ENCODE measurements around the gene EPB41L1. TPM values are rescaled to one million over a fixed set of nuclear protein-coding genes. Genes with fewer than 3 reads are reported as not detected.
A peak's percentile ranks its signal among the peaks of the same experiment; 100 is the strongest.

The EPB41L1 gene
- polyA plus RNA-seq, 4 donors, result 10.5 to 26.5 (median 12.6) TPM

GRCh38 chr20:36119537-36119936, 35.0 kb upstream of the EPB41L1 start:
- no peaks in the 10 kb centered on the region for H3K27me3 ChIP-seq (ENCODE audit: control insufficient read depth in 3 of 3, insufficient read depth in 3 of 3, low read length in 3 of 3)
- no peak for DNase-seq
- FAIRE-seq, result no peak
- H3K9me3 ChIP-seq (ENCODE audit: control insufficient read depth in 2 of 2, insufficient read depth in 1 of 2, low read depth in 1 of 2, low read length in 1 of 2), result no peaks in the 10 kb centered on the region
- no peak overlapping the region for H3K27ac ChIP-seq (ENCODE audit: low read depth in 1 of 3, low read length in 2 of 3)
- 79 to 97% (median 81%) methylated on average over 6 of the region's 6 CpGs for WGBS, 3 donors
- peaks cover 0 to 16% (median 0%) of the 10 kb centered on the region in 3 donors for H3K4me1 ChIP-seq (ENCODE audit: control insufficient read depth in 3 of 3, insufficient read depth in 2 of 3, low read depth in 1 of 3, low read length in 2 of 3)
- H3K4me3 ChIP-seq (ENCODE audit: low read depth in 1 of 3, low read length in 3 of 3), result no peak overlapping the region
- H3K36me3 ChIP-seq (ENCODE audit: control insufficient read depth in 3 of 3, insufficient read depth in 2 of 3, low read depth in 1 of 3, low read length in 3 of 3), result peaks cover 0 to 12% (median 0%) of the 10 kb centered on the region in 3 donors

GRCh38 chr20:36120241-36120640, 34.3 kb upstream of the EPB41L1 start:
- Histone ChIP-seq H3K4me1 (ENCODE audit: control insufficient read depth in 3 of 3, insufficient read depth in 2 of 3, low read depth in 1 of 3, low read length in 2 of 3) (peaks cover 0 to 16% (median 0%) of the 10 kb centered on the region in 3 donors), H3K4me3 (ENCODE audit: low read depth in 1 of 3, low read length in 3 of 3) (no peak overlapping the region), H3K9me3 (ENCODE audit: control insufficient read depth in 2 of 2, insufficient read depth in 1 of 2, low read depth in 1 of 2, low read length in 1 of 2) (no peaks in the 10 kb centered on the region), H3K27ac (ENCODE audit: low read depth in 1 of 3, low read length in 2 of 3) (no peak overlapping the region), H3K36me3 (ENCODE audit: control insufficient read depth in 3 of 3, insufficient read depth in 2 of 3, low read depth in 1 of 3, low read length in 3 of 3) (peaks cover 0 to 13% (median 0%) of the 10 kb centered on the region in 3 donors), H3K27me3 (ENCODE audit: control insufficient read depth in 3 of 3, insufficient read depth in 3 of 3, low read length in 3 of 3) (no peaks in the 10 kb centered on the region)
- DNase-seq, result no peak
- no peak for FAIRE-seq
- 85 to 91% (median 90%) methylated on average over 6 of the region's 6 CpGs for WGBS, 3 donors

GRCh38 chr20:36120991-36121390, 33.5 kb upstream of the EPB41L1 start:
- DNase-seq (no peak), FAIRE-seq (no peak)
- WGBS, 3 donors, result 92 to 97% (median 95%) methylated on average over 7 of the region's 7 CpGs
- peaks cover 0 to 20% (median 0%) of the 10 kb centered on the region in 3 donors for H3K36me3 ChIP-seq (ENCODE audit: control insufficient read depth in 3 of 3, insufficient read depth in 2 of 3, low read depth in 1 of 3, low read length in 3 of 3)
- H3K27me3 ChIP-seq (ENCODE audit: control insufficient read depth in 3 of 3, insufficient read depth in 3 of 3, low read length in 3 of 3), result no peaks in the 10 kb centered on the region
- peaks cover 0 to 16% (median 0%) of the 10 kb centered on the region in 3 donors for H3K4me1 ChIP-seq (ENCODE audit: control insufficient read depth in 3 of 3, insufficient read depth in 2 of 3, low read depth in 1 of 3, low read length in 2 of 3)
- H3K27ac ChIP-seq (ENCODE audit: low read depth in 1 of 3, low read length in 2 of 3), result no peak overlapping the region
- H3K4me3 ChIP-seq (ENCODE audit: low read depth in 1 of 3, low read length in 3 of 3), result no peak overlapping the region
- H3K9me3 ChIP-seq (ENCODE audit: control insufficient read depth in 2 of 2, insufficient read depth in 1 of 2, low read depth in 1 of 2, low read length in 1 of 2), result no peaks in the 10 kb centered on the region

- Histone ChIP-seq H3K36me3 (ENCODE audit: control insufficient read depth in 3 of 3, insufficient read depth in 2 of 3, low read depth in 1 of 3, low read length in 3 of 3) (peaks cover 0 to 26% (median 0%) of the 10 kb centered on the region in 3 donors), H3K27ac (ENCODE audit: low read depth in 1 of 3, low read length in 2 of 3) (peak overlapping the region in 2 of 3 donors; percentile 17 to 59), H3K4me3 (ENCODE audit: low read depth in 1 of 3, low read length in 3 of 3) (no peak overlapping the region), H3K9me3 (ENCODE audit: control insufficient read depth in 2 of 2, insufficient read depth in 1 of 2, low read depth in 1 of 2, low read length in 1 of 2) (no peaks in the 10 kb centered on the region), H3K27me3 (ENCODE audit: control insufficient read depth in 3 of 3, insufficient read depth in 3 of 3, low read length in 3 of 3) (no peaks in the 10 kb centered on the region), H3K4me1 (ENCODE audit: control insufficient read depth in 3 of 3, insufficient read depth in 2 of 3, low read depth in 1 of 3, low read length in 2 of 3) (peaks cover 0 to 13% (median 0%) of the 10 kb centered on the region in 3 donors)
- WGBS, 3 donors, result 51 to 78% (median 60%) methylated on average over 16 to 17 of the region's 17 CpGs
- DNase-seq, result peak; percentile 76 to 94
- FAIRE-seq, result no peak
Measured at GRCh38 chr20:36121981-36122930, 32.3 kb upstream of the EPB41L1 start.

- Histone ChIP-seq H3K9me3 (ENCODE audit: control insufficient read depth in 2 of 2, insufficient read depth in 1 of 2, low read depth in 1 of 2, low read length in 1 of 2) (no peaks in the 10 kb centered on the region), H3K4me3 (ENCODE audit: low read depth in 1 of 3, low read length in 3 of 3) (no peak overlapping the region), H3K27me3 (ENCODE audit: control insufficient read depth in 3 of 3, insufficient read depth in 3 of 3, low read length in 3 of 3) (no peaks in the 10 kb centered on the region), H3K36me3 (ENCODE audit: control insufficient read depth in 3 of 3, insufficient read depth in 2 of 3, low read depth in 1 of 3, low read length in 3 of 3) (peaks cover 0 to 32% (median 0%) of the 10 kb centered on the region in 3 donors), H3K4me1 (ENCODE audit: control insufficient read depth in 3 of 3, insufficient read depth in 2 of 3, low read depth in 1 of 3, low read length in 2 of 3) (peaks cover 0 to 10% (median 0%) of the 10 kb centered on the region in 3 donors), H3K27ac (ENCODE audit: low read depth in 1 of 3, low read length in 2 of 3) (no peak overlapping the region)
- WGBS, 3 donors, result 79 to 82% (median 80%) methylated on average over 7 of the region's 7 CpGs
- FAIRE-seq (no peak), DNase-seq (no peak)
Measured at GRCh38 chr20:36122931-36123288, 31.6 kb upstream of the EPB41L1 start.

GRCh38 chr20:36125097-36125496, 29.4 kb upstream of the EPB41L1 start:
- no peaks in the 10 kb centered on the region for H3K9me3 ChIP-seq (ENCODE audit: control insufficient read depth in 2 of 2, insufficient read depth in 1 of 2, low read depth in 1 of 2, low read length in 1 of 2)
- no peaks in the 10 kb centered on the region for H3K27me3 ChIP-seq (ENCODE audit: control insufficient read depth in 3 of 3, insufficient read depth in 3 of 3, low read length in 3 of 3)
- FAIRE-seq (no peak), DNase-seq (no peak)
- H3K27ac ChIP-seq (ENCODE audit: low read depth in 1 of 3, low read length in 2 of 3), result no peak overlapping the region
- H3K4me3 ChIP-seq (ENCODE audit: low read depth in 1 of 3, low read length in 3 of 3), result no peak overlapping the region
- WGBS, 3 donors, result 59 to 62% (median 61%) methylated on average over 3 of the region's 3 CpGs
- H3K36me3 ChIP-seq (ENCODE audit: control insufficient read depth in 3 of 3, insufficient read depth in 2 of 3, low read depth in 1 of 3, low read length in 3 of 3), result peaks cover 0 to 35% (median 0%) of the 10 kb centered on the region in 3 donors
- H3K4me1 ChIP-seq (ENCODE audit: control insufficient read depth in 3 of 3, insufficient read depth in 2 of 3, low read depth in 1 of 3, low read length in 2 of 3), result peaks cover 0 to 5% (median 0%) of the 10 kb centered on the region in 3 donors

- DNase-seq, result no peak
- FAIRE-seq, result no peak
- H3K4me1 ChIP-seq (ENCODE audit: control insufficient read depth in 3 of 3, insufficient read depth in 2 of 3, low read depth in 1 of 3, low read length in 2 of 3), result peaks cover 0 to 3% (median 0%) of the 10 kb centered on the region in 3 donors
- no peaks in the 10 kb centered on the region for H3K9me3 ChIP-seq (ENCODE audit: control insufficient read depth in 2 of 2, insufficient read depth in 1 of 2, low read depth in 1 of 2, low read length in 1 of 2)
- WGBS, 3 donors, result 89 to 93% (median 90%) methylated on average over 7 of the region's 7 CpGs
- no peaks in the 10 kb centered on the region for H3K27me3 ChIP-seq (ENCODE audit: control insufficient read depth in 3 of 3, insufficient read depth in 3 of 3, low read length in 3 of 3)
- H3K4me3 ChIP-seq (ENCODE audit: low read depth in 1 of 3, low read length in 3 of 3), result no peak overlapping the region
- H3K36me3 ChIP-seq (ENCODE audit: control insufficient read depth in 3 of 3, insufficient read depth in 2 of 3, low read depth in 1 of 3, low read length in 3 of 3), result peaks cover 0 to 34% (median 0%) of the 10 kb centered on the region in 3 donors
- no peak overlapping the region for H3K27ac ChIP-seq (ENCODE audit: low read depth in 1 of 3, low read length in 2 of 3)
Measured at GRCh38 chr20:36126836-36127527, 27.6 kb upstream of the EPB41L1 start.

GRCh38 chr20:36128463-36129159, 25.9 kb upstream of the EPB41L1 start:
- FAIRE-seq (no peak), DNase-seq (no peak)
- 69 to 70% (median 69%) methylated on average over 3 of the region's 3 CpGs for WGBS, 3 donors
- no peaks in the 10 kb centered on the region for H3K4me1 ChIP-seq (ENCODE audit: control insufficient read depth in 3 of 3, insufficient read depth in 2 of 3, low read depth in 1 of 3, low read length in 2 of 3)
- no peak overlapping the region for H3K27ac ChIP-seq (ENCODE audit: low read depth in 1 of 3, low read length in 2 of 3)
- H3K4me3 ChIP-seq (ENCODE audit: low read depth in 1 of 3, low read length in 3 of 3), result no peak overlapping the region
- H3K36me3 ChIP-seq (ENCODE audit: control insufficient read depth in 3 of 3, insufficient read depth in 2 of 3, low read depth in 1 of 3, low read length in 3 of 3), result peaks cover 0 to 36% (median 0%) of the 10 kb centered on the region in 3 donors
- no peaks in the 10 kb centered on the region for H3K9me3 ChIP-seq (ENCODE audit: control insufficient read depth in 2 of 2, insufficient read depth in 1 of 2, low read depth in 1 of 2, low read length in 1 of 2)
- H3K27me3 ChIP-seq (ENCODE audit: control insufficient read depth in 3 of 3, insufficient read depth in 3 of 3, low read length in 3 of 3), result no peaks in the 10 kb centered on the region
